ELR (cell line): Measurements from ENCODE around the gene SH2D6.
"Not testable (repeated sequence)": the region's sequence is repeated elsewhere in the genome, so short reads cannot be mapped to it uniquely, and the experiment has no call there.

Experiments
- DNase-seq: peaks from one replicate; pipeline ENCODE4 v3.0.0-alpha.2; 2015; ENCODE audit warnings: low read depth

Gene SH2D6

DNA sequence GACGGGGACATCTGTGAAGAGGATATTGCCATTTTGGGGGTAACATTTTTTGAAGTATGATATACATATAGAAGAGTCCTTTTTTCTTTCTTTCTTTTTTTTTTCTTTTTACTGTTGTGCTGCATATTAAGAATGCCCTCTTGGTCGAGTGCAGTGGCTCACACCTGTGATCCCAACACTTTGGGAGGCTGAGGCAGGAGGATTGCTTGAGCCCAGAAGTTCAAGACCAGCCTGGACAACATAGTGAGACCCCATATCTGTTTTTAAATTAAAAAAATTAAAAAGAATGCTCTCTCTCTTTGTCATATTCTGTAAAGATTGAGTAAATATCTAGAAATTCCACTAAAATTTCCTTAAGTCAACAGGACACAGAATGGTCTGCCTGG, 3.6 kb downstream of the SH2D6 start:
- DNase-seq: no peak

DNA sequence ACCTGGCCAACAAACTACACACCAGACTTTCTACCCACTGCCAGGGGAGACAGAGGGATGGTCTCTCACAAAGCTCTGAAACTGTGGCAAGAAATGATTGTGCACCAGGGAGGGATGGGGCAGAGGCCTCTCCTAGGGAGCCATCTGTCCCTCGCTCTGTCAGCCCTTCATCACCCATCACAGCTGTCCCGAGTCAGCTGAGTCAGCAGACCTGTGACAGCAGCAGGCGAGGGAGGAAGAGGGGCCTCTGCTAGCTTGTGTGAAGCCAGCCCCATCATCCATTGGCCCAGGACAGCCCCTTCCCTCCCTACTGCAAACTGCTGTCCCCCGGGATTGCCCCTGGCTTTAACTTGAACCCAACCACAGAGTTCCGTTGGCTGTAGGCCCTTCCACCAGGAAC, 5.0 kb downstream of the SH2D6 start:
- DNase-seq: no peak

DNA sequence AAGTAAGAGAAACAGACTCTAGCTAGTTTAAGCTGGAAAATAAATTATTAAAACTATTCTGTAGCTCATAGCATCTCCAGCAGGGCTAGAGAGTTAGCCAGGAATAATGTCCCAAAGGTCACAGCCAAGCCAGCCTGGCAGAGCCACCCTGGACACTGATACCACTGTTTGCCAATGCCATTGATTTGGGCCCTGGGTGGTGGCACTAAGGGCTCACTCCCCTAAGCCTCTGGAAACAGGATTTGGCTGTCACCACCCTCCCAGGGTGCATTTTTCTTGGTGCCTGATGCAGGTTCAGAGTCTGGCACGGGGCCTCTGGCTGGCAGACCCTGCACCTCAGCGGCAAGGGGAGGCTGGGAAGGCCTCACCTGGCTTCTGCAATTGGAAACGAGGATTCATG, 7.1 kb downstream of the SH2D6 start:
- no peak for DNase-seq

DNA sequence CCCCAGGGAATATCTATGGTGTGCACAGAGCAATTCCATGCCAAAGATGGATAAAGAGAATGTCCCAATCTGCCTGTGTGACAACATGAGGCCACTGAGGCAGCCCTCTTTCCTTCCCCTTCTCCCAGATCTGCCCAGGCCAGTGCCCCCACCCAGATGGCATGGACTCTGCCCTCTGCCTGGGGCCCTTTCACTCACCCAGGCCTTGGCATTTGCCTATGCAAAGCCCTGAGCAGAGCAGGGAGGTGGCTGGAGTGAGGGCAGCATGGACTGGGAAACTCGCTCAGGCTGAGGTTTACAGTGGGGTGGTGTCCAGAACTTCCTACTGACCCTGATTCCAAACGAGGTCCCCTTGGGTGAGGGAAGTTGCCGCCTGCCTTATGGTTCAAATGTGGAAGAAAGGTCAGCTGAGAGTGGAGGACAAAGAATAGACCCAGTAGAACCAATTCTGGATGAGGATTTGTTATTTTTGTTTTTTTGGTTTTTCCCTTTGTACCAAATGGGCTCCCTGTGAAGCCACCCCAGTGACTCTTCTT, 8.9 kb downstream of the SH2D6 start:
- no peak for DNase-seq

DNA sequence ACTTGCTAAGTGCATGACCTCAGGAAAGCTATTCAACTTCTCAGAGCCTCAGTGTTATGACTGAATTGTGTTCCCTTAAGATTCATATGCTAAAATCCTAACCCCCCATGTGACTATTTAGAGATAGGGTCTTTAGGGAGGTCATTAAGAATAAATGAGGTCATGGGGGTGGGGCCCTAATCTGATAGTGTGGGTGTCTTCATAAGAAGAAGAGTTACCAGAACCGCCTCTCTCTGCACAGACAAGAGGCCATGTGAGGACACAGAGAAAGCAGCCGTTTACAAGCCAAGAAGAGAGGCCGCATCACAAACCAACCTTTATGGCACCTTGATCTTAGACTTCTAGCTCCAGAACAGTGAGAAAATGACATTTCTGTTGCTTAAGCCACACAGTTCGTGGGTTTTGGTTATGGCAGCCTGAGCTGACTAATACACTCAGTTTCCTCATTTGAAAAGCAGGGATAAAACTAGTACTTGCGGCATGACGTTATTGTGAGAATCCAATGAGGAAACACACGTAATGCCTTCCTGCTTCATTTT, 9.9 kb downstream of the SH2D6 start:
- no peak for DNase-seq

DNA sequence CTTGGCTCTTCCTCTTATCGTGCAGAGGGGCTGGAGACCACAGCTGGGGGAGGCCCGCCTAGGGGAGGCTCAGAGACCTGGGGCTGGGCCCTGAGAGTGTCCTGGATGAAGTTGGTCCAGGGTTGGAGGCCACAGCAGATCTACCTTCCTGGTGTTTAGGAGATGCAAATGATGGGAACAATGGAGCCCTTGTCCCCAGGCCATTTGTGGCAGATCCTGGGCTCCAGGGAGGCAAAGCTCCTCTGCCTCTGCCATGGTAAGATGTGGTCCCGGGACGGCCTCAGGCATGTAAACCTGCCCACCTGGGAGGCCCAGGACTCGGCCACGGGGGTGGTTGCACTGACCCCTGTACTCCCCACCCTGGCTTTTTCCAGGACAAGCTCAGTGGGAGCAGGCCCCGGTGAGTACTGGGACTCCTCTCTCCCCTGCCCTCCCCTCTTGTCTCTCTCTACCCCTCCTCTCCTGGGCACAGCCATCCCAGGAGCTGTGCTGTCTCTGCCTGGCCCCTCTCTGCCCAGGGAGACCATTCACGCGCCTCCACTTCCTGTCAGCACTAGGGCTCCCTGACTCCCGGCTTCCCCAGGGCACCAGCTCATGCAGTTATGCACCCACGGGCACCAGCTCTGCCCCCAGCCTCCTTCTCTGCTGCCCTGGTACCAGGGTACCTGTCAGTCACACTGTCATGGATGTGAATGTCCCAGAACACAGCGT, 10.9 kb downstream of the SH2D6 start:
- no peak for DNase-seq

DNA sequence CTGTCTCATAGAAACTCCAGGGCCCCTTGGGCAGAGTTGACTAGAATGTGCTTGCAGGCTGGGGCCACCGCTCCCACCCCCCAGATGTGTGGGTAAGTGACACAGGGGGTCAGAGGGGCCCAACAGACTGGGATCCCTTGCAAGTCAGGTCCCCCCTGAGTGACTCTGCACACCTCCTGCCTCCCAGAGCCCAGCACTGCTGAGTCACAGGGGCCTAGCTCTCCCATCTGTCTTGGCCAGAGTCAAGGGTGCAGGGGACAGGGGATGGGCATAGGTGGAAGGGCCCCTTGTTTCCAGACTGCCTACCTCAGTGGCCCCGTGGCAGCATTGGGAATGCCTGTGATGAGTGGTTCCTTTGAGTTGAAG, 11.4 kb downstream of the SH2D6 start:
- no peak for DNase-seq

DNA sequence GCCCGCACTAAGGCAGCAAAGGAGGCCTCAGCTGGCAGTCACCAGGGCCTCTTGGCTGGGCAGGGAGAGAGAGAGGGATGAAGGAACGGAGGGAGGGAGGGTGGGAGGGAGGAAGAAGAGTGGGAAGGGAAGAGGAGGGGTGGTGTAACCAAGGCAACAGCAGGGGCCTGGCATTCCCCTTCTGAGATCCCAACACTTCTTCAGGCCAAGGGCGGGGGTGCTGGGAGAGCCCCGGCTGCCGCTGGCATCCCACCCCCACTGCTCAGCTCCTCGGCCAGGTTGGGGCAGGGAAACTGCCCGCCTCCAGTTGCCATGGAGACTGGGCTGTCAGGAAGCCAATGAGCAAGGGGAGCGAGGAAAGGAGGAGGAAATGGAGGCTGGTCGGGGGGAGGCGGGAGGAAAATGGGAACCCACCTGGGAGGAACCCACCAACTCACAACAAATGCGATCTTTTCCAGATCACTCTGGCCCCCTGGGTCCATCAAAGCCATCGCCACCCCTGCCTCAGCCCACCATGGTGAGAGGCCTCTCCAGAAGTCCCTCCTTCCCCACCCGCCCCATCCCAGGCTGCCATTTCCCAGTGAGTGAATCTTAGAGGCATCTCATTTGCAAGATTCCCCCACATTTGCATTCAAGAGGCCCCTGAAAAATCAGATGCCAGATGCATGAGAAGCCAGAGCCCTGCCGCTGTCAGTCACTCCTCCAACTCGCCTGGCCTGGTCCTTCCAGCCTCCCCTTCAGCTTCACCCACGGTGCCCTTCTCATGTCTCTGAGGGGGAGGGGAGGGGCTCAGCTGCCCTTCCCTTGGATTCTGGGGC, 12.4 kb downstream of the SH2D6 start:
- no peak for DNase-seq

DNA sequence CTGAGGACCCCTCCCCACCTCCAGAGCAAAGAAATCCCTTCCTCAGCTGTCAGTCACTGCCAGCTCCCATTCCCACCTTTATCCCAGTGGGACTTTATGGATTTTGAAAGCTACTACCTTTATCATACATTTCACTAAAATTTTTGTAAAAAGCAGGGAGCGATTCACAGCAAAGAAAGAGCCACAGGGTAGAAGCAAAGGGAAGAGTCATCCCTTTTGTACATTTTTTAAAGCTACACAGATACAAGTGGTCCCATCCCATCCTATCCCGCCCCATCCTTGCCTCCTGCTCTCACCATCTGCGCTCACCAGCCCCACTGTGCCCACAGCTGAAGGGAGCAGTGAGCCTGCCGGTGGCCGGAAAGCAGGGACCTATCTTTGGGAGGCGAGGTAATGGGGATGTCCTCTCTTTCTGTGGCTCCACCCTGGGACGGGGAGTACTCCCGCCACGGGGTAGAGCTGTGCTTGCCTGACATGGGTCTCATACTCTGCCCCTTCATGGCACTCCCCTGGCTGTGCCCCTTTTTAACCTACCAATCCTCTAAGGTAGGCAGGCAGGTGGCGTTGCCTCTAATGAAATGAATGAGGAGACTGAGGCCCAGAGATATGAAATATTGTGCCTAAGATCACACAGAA, 13.2 kb downstream of the SH2D6 start:
- DNase-seq: no peak

DNA sequence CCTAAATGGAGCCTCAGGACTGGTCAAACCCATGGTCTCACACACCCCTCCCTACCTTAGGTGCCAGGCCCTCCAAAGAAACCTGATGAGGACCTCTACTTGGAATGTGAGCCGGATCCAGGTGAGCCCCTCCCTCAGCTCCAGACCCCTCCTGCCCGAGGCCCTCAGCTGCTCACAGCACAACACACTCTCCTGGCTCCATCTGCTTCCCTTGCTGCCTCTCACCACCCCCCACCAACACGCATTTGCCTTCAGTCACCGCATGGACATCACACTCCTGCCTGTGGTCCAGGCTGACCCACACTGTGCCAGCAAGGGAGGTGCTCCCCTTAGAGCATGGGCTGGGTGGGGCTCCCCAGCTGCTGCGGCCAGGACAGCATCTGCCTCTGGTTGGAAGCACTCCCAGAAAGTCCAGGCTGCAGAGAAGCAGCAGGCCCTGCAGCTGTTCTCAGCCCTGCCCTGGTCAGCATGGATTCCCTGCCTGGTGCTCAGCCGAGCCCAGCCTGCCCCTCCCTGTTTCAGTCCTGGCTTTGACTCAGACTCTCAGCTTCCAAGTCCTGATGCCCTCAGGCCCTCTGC, 15.1 kb downstream of the SH2D6 start:
- peak; percentile 67 for DNase-seq

DNA sequence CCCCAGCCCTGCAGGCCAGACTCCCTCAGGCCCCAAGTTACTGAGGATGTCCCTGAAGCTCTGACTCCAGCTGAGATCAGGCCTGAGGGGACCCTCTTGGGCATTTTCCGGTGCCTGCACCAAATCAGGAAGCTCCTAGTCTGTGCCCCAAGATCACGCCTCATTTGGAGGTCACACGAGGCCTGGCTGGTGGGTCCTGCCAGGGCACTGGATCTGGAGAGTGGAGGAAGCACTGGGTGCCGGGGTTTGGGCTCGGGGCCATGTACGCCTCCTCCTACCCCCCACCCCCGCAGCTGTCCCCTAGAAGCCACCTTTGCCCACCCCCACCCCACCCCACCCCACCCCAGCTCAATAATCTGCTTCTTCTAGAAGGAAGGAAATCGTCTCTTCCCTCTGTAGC, 16.2 kb downstream of the SH2D6 start:
- DNase-seq: no peak

DNA sequence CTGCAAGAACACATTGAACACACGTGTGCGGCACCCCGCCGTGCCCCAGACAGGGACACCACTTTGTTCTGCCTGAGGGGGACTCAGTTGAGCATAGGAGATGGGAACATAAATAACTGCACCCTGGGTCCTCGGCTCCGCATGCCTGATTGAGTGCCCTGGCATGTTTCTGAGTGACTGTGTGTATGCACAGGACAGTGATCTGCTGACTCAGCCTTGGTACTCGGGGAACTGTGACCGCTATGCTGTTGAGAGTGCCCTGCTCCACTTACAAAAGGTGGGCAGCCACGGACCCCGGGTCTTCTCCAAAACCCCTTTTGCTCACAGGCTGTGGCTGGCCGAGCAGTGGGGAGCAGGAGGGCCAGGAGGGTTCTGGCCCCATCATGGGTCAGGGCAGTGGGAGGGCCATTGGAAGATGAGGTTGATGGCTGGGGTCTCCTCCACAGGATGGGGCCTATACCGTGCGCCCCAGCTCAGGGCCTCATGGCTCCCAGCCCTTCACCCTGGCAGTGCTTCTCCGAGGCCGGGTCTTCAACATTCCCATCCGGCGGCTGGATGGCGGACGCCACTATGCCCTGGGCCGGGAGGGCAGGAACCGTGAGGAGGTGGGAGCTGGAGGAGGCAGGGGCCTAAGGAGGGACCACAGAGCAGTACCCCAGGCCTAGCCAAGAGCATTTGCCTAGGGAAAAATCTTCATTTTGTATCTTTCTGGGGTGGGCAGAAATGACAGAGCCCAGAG, 16.9 kb downstream of the SH2D6 start:
- no peak for DNase-seq

DNA sequence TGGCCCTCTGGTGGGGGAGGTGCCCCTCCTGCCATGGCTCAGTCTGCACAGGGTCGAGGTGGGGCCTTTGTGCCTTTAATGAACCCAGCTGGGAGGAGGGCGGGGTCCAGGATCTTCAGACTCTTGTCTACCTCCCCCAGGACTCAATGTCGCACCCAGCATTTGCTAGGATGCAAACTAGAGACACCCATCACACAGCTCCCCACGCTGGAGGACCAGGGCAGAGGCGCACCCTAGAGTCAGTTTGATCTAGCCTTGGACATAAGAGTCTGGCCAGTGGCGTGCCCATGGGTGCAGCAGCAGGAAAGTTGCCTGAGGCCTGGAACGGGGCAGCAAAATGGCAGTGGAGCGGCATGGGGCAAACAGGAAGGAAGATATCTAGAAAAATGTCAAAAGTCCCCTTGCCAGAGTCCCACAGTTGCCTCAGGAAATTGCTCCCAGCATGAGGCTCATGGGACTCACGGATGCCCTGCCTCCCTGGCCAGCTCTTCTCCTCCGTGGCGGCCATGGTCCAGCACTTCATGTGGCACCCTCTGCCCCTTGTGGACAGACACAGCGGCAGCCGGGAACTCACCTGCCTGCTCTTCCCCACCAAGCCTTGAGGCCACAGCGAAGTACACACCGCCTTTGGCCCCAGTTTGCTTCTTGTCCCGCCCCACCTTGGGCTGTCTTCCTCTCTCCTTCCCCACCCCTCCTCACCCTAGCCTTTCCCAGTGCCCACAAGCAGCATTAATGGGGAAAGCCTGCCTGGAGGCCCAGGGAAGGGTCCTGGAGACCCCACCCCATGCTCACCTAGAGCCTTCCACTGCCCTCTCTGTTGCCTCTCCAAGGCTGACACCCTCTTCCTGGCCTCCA, 17.7 kb downstream of the SH2D6 start:
- no peak for DNase-seq

DNA sequence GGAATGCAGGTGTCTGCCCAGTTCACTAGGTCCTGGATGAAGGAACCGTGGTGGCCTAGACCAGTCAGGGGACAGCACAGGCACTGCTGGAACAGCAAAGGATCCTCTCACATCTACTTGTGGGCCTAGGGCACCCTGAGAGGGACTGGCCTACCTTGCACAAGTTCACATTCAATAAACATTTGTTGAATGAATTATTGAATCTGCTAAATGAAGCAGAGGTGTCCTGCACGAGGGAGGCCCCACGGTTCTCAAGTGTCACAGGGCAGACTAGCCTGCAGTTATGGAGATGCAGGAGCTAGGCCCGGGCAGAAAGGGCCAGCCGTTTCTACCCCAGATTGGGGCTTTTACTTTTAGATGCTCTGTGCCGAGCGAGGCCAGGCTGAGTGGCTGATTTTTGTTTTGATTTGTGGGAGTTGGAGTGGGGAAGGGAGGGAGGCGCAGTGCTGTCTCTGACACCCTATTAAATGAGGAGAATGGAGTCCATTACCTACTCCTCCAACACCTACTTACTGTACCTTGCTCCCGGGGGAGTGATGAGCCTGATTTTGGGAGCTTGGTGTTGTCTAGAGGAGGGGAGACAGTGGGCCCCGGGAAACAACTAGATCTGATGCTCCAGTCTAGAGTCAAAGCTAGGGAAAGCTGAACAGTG, 18.4 kb downstream of the SH2D6 start:
- no peak for DNase-seq

DNA sequence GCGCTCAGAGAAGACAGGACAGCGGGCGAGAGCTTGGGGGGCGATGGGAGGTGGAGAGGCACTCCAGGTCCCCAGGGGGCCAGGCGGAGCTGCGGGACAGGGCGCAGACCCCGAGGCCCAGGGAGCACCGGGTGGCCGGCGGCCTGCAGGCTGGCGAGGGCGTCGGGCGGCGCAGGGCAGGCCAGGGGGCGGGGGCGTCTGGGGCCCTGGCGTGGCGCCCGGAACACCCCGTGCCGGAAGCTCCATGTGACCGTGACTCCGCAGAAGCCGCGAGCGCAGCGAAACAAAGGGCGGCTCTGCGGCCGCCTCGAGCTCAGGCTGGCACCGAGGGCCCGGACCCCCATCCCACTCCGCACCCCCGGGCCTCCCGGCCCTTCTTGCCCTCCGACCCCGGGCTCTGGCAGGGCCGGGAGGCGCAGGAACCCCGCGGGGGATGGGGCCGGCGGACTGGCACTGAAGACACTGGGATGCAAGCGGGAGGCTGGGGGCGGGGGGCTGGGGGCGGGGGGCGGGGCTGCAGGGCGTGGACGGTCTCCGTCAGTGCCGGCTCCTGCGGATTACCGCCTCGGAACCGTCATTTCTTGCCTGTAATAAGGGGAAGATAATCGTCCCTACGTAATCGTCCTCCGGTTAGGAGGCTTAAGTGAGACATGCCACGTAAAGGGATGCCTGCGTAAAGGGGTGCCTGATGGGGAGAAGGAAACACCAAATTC, 19.1 kb downstream of the SH2D6 start:
- peak; percentile 82 for DNase-seq

DNA sequence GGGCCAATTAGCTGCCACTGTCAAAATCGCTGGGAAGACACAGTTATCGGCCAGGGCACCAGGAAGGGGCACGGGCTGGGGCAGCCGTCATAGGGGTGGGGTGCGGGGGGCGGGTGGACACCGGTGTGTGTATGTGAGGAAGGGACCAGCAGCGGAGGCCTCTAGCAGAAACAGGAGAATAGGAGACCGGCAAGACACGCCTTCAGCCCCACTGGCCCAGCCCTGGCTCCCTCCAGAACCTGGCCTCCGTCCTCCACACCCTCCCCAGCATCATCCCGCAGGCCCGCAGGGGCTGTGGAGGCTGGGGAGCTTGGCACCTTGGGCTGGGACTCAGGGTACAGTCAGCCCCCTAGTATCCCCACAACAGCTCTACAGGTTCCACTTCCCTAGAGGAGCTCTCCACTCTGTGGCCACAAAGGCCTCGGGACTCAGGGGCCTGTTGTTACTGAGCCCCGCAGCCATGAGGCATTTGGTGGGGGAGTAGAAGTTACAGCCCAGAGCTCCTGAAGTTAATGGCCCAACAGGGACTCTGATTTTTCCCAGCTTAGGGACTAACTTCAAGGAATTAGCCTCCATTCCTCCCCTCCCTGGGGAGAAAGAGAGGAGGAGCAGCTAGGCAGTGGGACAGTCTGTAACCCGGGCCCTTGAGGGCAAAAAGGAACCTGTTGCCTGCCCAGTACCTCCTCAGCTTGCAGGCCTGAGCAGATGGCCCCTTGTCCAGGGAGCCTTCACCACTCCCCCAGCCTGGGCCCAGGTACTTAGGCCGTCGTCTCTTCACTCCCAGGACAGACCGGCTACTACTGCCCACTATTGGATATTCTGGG, 19.9 kb downstream of the SH2D6 start:
- DNase-seq: no peak

DNA sequence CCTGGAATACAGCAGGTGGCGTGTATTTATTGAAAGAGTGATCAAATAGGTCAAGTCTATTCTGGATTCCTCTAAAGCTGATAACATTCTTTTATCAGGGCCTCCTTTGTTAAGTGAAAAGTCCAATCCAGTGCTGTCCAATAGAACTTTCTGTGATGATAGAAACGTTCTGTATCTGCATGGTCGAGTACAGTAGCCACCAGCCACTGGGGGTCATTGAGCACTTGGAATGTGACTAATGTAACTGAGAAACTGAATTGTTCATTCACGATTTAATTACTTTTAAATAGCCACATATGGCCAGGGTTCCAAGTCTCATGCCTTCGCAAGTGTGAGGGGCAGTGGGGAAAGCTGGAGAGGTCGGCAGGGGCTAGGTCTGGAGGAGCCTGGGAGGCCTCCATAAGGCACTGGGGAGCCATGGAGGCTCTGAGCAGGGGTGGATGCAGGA, 20.5 kb downstream of the SH2D6 start:
- no peak for DNase-seq

DNA sequence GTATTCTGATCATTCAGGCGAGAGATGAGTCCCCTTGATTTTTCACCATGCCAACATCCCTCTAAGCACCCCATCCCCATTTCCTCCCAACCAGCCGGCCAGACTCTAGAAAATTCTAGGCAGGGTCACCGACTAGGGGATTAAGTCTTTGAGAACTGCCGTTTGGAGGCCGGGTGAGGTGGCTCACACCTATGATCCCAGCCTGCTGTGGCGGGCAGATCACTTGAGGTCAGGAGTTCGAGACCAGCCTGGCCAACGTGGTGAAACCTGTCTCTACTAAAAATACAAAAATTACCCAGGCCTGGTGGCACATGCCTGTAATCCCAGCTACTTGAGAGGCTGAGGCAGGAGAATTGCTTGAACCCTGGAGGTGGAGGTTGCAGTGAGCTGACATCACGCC, 21.1 kb downstream of the SH2D6 start:
- not testable (repeated sequence) for DNase-seq

DNA sequence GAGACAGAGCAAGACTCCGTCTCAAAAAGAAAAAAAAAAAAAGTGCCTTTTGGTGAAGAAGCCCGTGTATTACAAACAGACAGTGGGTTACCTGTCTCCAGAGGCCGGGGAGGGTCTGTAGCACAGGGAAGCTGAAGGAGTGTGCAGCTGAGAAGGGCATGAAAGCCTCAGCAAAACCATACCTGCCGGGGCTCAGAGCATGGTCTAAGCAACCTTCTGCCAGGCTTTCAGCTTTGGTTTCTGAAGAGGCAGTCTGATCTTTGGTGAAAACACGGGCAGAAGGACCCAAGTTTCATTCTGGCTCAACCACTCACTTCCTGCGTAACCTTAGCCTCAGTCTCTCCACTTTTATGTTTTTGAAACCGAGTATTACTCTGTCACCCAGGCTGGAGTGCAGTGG, 21.5 kb downstream of the SH2D6 start:
- no peak for DNase-seq
